ENCODE data around the gene OR11G2. TPM values are rescaled to one million over a fixed set of nuclear protein-coding genes. Genes with fewer than 3 reads are reported as not detected.
"Not testable (repeated sequence)": the region's sequence is repeated elsewhere in the genome, so short reads cannot be mapped to it uniquely, and the experiment has no call there.

OR11G2 gene
- total and polyA plus RNA-seq, 2 of the 8 experiments (the other 6 are each of a cell fraction or from before 2014, with no cell fraction given) = not detected

- TF ChIP-seq HDAC2 (IDR thresholded peaks at IDR 0.05; ENCODE audit: borderline replicate concordance in 1 of 2, low read depth in 2 of 2, low read length in 2 of 2) = no peak
Measured at GRCh38 chr14:20228681-20229080, 38.0 kb downstream of the OR11G2 start, which contains the start of gene OR11H7 (continued).

DNA sequence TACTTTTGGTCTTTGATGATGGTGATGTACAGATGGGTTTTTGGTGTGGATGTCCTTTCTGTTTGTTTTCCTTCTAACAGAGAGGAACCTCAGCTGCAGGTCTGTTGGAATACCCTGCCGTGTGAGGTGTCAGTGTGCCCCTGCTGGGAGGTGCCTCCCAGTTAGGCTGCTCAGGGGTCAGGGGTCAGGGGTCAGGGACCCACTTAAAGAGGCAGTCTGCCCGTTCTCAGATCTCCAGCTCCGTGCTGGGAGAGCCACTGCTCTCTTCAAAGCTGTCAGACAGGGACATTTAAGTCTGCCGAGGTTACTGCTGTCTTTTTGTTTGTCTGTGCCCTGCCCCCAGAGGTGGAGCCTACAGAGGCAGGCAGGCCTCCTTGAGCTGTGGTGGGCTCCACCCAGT lies 44.7 kb downstream of the OR11G2 start:
- H3K9ac ChIP-seq (replicated peaks in 1 of 4; ENCODE audit: extremely low read depth in 1 of 4, low read depth in 3 of 4, low read length in 3 of 4); H4K91ac ChIP-seq (replicated peaks; ENCODE audit: insufficient read length, low read length); H4K8ac ChIP-seq (ENCODE audit: extremely low read depth, insufficient read depth, low read length); H3K36me3 ChIP-seq (ENCODE audit: control insufficient read depth in 2 of 4, insufficient read depth in 4 of 4, low read length in 3 of 4); POLR2A ChIA-PET (ENCODE audit: partially characterized antibody); H3K56ac ChIP-seq (replicated peaks; ENCODE audit: insufficient read length, low read depth, low read length); H2BK15ac ChIP-seq (ENCODE audit: low read length); H3K23ac ChIP-seq (ENCODE audit: insufficient read length); H2AFZ ChIP-seq (ENCODE audit: low read length); H2AK5ac ChIP-seq (ENCODE audit: low read depth, low read length); H3K27me3 ChIP-seq (replicated peaks in 1 of 4; ENCODE audit: control insufficient read depth in 3 of 4, extremely low read depth in 1 of 4, insufficient read depth in 3 of 4, low read length in 3 of 4); H3K79me2 ChIP-seq (ENCODE audit: control insufficient read depth in 1 of 2, insufficient read depth in 2 of 2, low read length in 2 of 2); H2BK5ac ChIP-seq (ENCODE audit: low read depth, low read length); H3K4me1 ChIP-seq (replicated peaks in 1 of 4; ENCODE audit: control insufficient read depth in 3 of 4, insufficient read depth in 4 of 4, low read length in 3 of 4); H3K79me1 ChIP-seq (ENCODE audit: low read depth, low read length); H3K4me3 ChIP-seq (ENCODE audit: extremely low read depth in 1 of 4, insufficient read depth in 2 of 4, low read depth in 3 of 4, low read length in 4 of 4); FAIRE-seq; H2BK120ac ChIP-seq (replicated peaks; ENCODE audit: low read depth, low read length); H2BK20ac ChIP-seq (ENCODE audit: low read length); H3K18ac ChIP-seq (ENCODE audit: extremely low read depth, low read length); H3K27ac ChIP-seq (ENCODE audit: low read depth, low read length); H4K5ac ChIP-seq (ENCODE audit: insufficient read length, low read depth, low read length); DNase-seq (ENCODE audit: low read depth in 1 of 2, low spot score in 2 of 2); H3K4ac ChIP-seq (replicated peaks; ENCODE audit: insufficient read length, low read depth, low read length); H3K14ac ChIP-seq (ENCODE audit: insufficient read length); H3K4me2 ChIP-seq (ENCODE audit: insufficient read depth in 1 of 2, low read depth in 2 of 2, low read length in 2 of 2); H3K23me2 ChIP-seq (ENCODE audit: low read depth, low read length); H2BK12ac ChIP-seq (ENCODE audit: low read depth, low read length); CTCF ChIA-PET (ENCODE audit: partially characterized antibody); H4K20me1 ChIP-seq (replicated peaks in 1 of 2; ENCODE audit: control insufficient read depth in 1 of 2, insufficient read depth in 2 of 2, low read length in 2 of 2): not testable (repeated sequence)
- 82% methylated on average over 2 of the region's 4 CpGs; no CpG with 5 or more reads in 1 of the 2 experiments for WGBS, 2 experiments (ENCODE audit: extremely low coverage in 1 of 2, insufficient coverage in 1 of 2, insufficient read length in 1 of 2, insufficient replicate concordance in 2 of 2, low coverage in 1 of 2, low lambda C conversion rate in 2 of 2, missing lambda C conversion rate in 1 of 2)
- H3K9me3 ChIP-seq (ENCODE audit: insufficient read depth in 2 of 2, low read depth in 1 of 2, low read length in 1 of 2) = peaks cover 11 to 22% of the 10 kb centered on the region in 2 experiments; a peak in 3 of 4 replicates
